Mesodermal cell (in vitro differentiated cells): ENCODE data around the gene LAMA5.
A peak's percentile ranks its signal among the peaks of the same experiment; 100 is the strongest.

ENCODE experiments used
- H3K27ac ChIP-seq: 2 replicates; pipeline ENCODE4 v1.7.0; 2013; ENCODE audit warnings: mild to moderate bottlenecking, low read depth, low read length, moderate library complexity; ENCODE audit not compliant: severe bottlenecking
- H3K36me3 ChIP-seq: 2 replicates; pipeline ENCODE4 v1.7.1; 2013; ENCODE audit warnings: mild to moderate bottlenecking, low read length, moderate library complexity; ENCODE audit not compliant: control insufficient read depth, insufficient read depth
- H3K4me1 ChIP-seq: one replicate; pipeline ENCODE4 v1.7.1; 2013; ENCODE audit warnings: mild to moderate bottlenecking, low read length; ENCODE audit not compliant: insufficient read depth, control insufficient read depth, poor library complexity, severe bottlenecking
- H3K4me3 ChIP-seq: 2 replicates; pipeline ENCODE4 v1.7.0; 2013; ENCODE audit warnings: low read length, control low read depth, mild to moderate bottlenecking; ENCODE audit not compliant: insufficient read depth, poor library complexity, severe bottlenecking; ENCODE audit errors: extremely low read depth
- H3K9me3 ChIP-seq: 2 replicates; pipeline ENCODE4 v1.7.1; 2013; ENCODE audit warnings: mild to moderate bottlenecking, low read length, moderate library complexity; ENCODE audit not compliant: control insufficient read depth
- WGBS, 2 experiments: methylation state at CpG; one replicate each; pipeline ENCODE4 v1.1.5; 2013; ENCODE audit warnings: missing lambda C conversion rate in 2 of 2; ENCODE audit not compliant: insufficient coverage in 2 of 2; 5-methylcytosine and 5-hydroxymethylcytosine counted together

Gene LAMA5

GRCh38 chr20:62313460-62314338, 53.4 kb downstream of the LAMA5 start:
- no peak overlapping the region for H3K4me3 ChIP-seq

GRCh38 chr20:62313021-62313420, 54.1 kb downstream of the LAMA5 start:
- WGBS, 2 experiments, result 96% methylated on average over 25 to 26 of the region's 26 CpGs
- no peaks in the 10 kb centered on the region for H3K4me1 ChIP-seq
- peaks cover 80% of the 10 kb centered on the region for H3K36me3 ChIP-seq
- no peak overlapping the region for H3K4me3 ChIP-seq
- H3K9me3 ChIP-seq, result no peaks in the 10 kb centered on the region
- no peak overlapping the region for H3K27ac ChIP-seq

More at GRCh38 chr20:62313460-62314338, 53.4 kb downstream of the LAMA5 start:
- Histone ChIP-seq H3K9me3 (no peaks in the 10 kb centered on the region), H3K36me3 (peaks cover 77% of the 10 kb centered on the region), H3K4me1 (no peaks in the 10 kb centered on the region), H3K27ac (no peak overlapping the region)
- 92 to 98% methylated on average over 30 to 50 of the region's 55 CpGs for WGBS, 2 experiments

DNA sequence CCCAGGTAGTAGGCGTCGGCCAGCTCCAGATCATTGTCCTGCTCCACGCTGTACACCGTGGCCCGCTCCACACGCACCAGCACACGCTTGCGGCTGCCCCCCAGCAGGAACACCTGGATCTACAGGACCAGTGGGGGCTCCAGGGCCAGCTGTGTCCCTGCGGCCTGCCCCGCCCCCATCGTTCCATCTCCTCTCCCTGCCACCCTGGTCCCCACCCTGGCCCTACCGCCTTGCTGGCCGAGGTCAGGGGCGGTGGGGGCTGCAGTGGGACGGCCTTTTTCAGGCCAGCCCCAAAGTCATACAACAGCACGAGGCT, 54.5 kb downstream of the LAMA5 start:
- Histone ChIP-seq H3K9me3 (no peaks in the 10 kb centered on the region), H3K4me1 (no peaks in the 10 kb centered on the region), H3K27ac (no peak overlapping the region), H3K36me3 (peaks cover 84% of the 10 kb centered on the region), H3K4me3 (no peak overlapping the region)
- WGBS, 2 experiments, result 97% methylated on average over 15 to 16 of the region's 16 CpGs

DNA sequence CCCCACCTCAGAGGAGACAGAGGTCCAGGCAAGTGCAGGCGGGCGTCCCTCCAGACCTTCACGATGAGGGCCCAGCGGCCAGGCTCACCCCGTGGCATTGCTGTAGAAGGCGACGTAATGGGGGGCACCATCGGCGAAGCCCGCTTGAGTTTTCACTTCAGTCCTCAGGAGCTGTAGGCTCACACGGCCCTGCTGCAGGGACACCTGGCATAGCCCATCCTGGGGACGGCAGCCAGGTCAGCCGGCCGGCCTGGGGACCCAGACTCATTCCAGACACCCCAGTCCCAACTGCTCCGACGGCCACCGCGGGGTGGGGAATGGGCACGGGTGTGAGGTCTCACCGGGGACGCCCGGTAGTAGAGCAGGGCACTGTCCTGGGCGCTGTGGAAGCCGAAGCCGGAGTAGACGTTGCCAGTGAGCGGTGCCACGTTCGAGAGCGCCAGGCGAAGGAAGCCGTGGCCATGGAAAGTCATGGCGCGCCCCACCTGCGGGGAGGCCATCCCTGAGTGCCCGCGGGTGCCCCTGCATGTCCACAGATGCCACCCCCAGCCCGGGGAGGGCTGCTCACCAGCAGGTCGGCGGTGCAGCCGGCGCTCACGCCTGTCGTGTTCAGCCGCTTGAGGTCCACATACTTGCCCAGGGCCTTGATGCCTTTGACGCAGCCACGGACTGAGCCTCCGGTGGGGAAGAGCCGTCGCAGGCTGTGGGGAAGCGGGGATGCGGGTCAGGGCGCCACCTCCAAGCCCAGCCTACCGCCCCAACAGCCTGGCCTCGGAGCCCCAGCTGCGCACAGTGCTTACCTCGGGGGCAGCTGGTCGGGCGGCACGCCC, 55.1 kb downstream of the LAMA5 start:
- H3K4me1 ChIP-seq, result no peaks in the 10 kb centered on the region
- no peaks in the 10 kb centered on the region for H3K9me3 ChIP-seq
- H3K36me3 ChIP-seq, result peaks cover 84% of the 10 kb centered on the region
- H3K4me3 ChIP-seq, result no peak overlapping the region
- H3K27ac ChIP-seq, result no peak overlapping the region
- WGBS, 2 experiments, result 94 to 97% methylated on average over 56 to 60 of the region's 60 CpGs

- no peak overlapping the region for H3K27ac ChIP-seq
- no peak overlapping the region for H3K4me3 ChIP-seq
- H3K4me1 ChIP-seq, result peaks cover 2% of the 10 kb centered on the region
- 96% methylated on average over 12 to 18 of the region's 18 CpGs for WGBS, 2 experiments
- no peaks in the 10 kb centered on the region for H3K9me3 ChIP-seq
- peaks cover 84% of the 10 kb centered on the region for H3K36me3 ChIP-seq
These were observed 56.0 kb downstream of the LAMA5 start for GRCh38 chr20:62311150-62311549.

DNA sequence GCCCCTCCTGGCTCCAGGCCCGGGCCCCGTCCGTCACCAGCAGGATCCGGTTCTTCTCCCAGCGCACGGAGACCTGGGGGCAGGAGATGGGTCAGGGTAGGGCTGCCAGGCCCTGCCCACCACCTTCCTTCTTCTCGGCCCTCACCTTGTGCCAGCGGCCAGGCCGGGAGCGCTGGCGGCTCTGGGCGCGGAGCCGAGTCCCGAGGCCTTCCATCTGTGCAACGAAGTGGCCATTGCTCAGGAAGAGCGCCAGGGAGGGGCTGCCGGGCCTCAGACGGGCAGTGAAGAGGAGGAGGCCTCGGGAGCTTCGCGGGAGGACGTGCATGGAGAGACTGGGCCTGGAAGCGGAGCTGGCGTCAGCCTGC, 56.4 kb downstream of the LAMA5 start:
- Histone ChIP-seq H3K36me3 (peaks cover 84% of the 10 kb centered on the region), H3K27ac (no peak overlapping the region), H3K4me1 (peaks cover 6% of the 10 kb centered on the region), H3K4me3 (no peak overlapping the region), H3K9me3 (no peaks in the 10 kb centered on the region)
- WGBS, 2 experiments, result 93% methylated on average over 21 to 25 of the region's 25 CpGs

GRCh38 chr20:62309947-62310756, 57.0 kb downstream of the LAMA5 start:
- no peaks in the 10 kb centered on the region for H3K9me3 ChIP-seq
- H3K36me3 ChIP-seq, result peaks cover 84% of the 10 kb centered on the region
- 91 to 93% methylated on average over 17 to 28 of the region's 29 CpGs for WGBS, 2 experiments
- H3K4me1 ChIP-seq, result peaks cover 10% of the 10 kb centered on the region
- no peak overlapping the region for H3K4me3 ChIP-seq
- no peak overlapping the region for H3K27ac ChIP-seq

DNA sequence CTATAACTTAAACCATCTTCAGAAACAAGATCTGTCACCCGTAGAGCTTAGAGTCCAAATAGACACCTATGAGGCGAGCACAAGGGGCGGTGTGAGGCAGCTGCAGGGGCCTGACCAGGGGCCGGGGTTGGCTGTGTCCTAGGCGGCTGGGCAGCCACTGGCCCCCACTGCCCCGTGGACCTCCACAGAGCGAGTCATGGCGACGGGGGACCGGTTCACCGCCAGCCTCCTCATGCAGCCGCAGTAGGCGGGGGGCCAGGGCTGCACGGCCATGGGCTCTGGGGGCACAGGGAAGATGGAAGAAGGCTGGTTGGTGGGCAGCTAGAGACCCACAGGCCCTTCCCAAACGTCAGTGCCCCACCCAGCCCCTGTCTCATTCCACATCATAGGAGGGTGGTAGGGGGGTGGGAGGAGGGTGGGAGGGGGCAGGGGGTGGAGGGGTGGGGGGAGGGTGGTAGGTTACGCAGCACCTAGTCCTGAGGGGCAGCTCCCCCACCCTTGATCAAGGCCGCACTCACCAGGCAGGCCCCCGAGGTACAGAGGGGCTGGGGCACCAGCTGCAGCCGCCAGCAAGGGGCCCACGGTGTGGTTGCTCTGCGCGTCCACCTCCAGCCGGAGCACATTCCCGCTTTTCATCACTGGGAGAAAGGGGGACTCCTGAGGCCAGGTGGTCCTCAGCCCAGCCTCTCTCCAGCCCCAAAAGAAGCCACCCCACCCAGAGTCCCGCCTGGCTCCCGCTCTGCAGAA, 57.7 kb downstream of the LAMA5 start:
- H3K27ac ChIP-seq, result no peak overlapping the region
- H3K36me3 ChIP-seq, result peaks cover 85% of the 10 kb centered on the region
- no peaks in the 10 kb centered on the region for H3K9me3 ChIP-seq
- no peak overlapping the region for H3K4me3 ChIP-seq
- 89 to 94% methylated on average over 21 of the region's 26 CpGs for WGBS, 2 experiments
- H3K4me1 ChIP-seq, result peaks cover 16% of the 10 kb centered on the region

DNA sequence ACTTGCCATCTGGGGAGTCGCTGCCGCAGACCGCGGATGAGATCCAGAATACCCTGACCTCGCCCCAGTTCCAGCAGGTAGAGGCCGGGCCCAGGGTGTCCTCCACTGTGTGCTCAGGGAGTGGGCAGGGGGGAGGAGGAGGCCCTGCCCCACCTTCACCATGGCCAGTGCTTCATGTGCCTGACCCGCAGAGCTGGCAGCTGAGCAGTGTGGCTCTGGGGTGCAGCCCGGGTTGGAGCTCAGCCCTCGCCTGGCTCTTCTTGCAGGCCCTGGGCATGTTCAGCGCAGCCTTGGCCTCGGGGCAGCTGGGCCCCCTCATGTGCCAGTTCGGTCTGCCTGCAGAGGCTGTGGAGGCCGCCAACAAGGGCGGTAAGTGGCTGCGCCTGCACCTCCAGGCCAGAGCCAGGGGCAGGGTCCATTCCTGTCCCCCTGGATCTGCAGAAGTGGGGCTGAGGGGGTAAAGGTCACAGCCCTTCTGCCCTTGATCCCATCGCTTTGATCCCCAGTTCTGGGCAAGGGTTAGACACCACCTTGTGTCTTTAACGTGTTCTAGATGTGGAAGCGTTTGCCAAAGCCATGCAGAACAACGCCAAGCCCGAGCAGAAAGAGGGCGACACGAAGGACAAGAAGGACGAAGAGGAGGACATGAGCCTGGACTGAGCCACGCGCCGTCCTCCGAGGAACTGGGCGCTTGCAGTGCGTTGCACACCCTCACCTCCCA, 58.9 kb downstream of the LAMA5 start:
- Histone ChIP-seq H3K36me3 (peaks cover 87% of the 10 kb centered on the region), H3K4me1 (peaks cover 20% of the 10 kb centered on the region), H3K27ac (peak overlapping the region; percentile 23), H3K9me3 (no peaks in the 10 kb centered on the region), H3K4me3 (no peak overlapping the region)
- WGBS, 2 experiments, result 96 to 98% methylated on average over 18 to 24 of the region's 29 CpGs
